ENCODE measurements around the gene OCRL. TPM values are rescaled to one million over a fixed set of nuclear protein-coding genes. Genes with fewer than 3 reads are reported as not detected.

Gene OCRL
- total and polyA plus RNA-seq, 2 donors from 2014 or later, result 9.4 to 20.0 TPM

- no peaks in the 10 kb centered on the region for H3K9me3 ChIP-seq (ENCODE audit: control insufficient read depth in 2 of 3, insufficient read depth in 1 of 3, low read length in 3 of 3)
- DNase-seq (no peak), FAIRE-seq (no peak)
- no peak overlapping the region for H3K9ac ChIP-seq (ENCODE audit: low read length in 3 of 3)
- intact Hi-C loops (cut with DNase I), result no loop called here
- H3K4me3 ChIP-seq (ENCODE audit: low read length in 3 of 3), result no peak overlapping the region
- no peak overlapping the region for H3K27ac ChIP-seq (ENCODE audit: low read depth in 2 of 2, low read length in 2 of 2)
- no peaks in the 10 kb centered on the region for H3K27me3 ChIP-seq (ENCODE audit: control insufficient read depth, insufficient read depth, low read length)
- H3K4me1 ChIP-seq (ENCODE audit: control insufficient read depth in 2 of 3, insufficient read depth in 2 of 3, low read depth in 1 of 3, low read length in 3 of 3), result no peaks in the 10 kb centered on the region
- TF ChIP-seq CTCF (IDR thresholded peaks at IDR 0.05; ENCODE audit: borderline replicate concordance, extremely low read depth, insufficient read depth), result no peak
- no peaks in the 10 kb centered on the region for H3K36me3 ChIP-seq (ENCODE audit: control insufficient read depth in 2 of 3, insufficient read depth in 3 of 3, low read length in 3 of 3)
Measured at GRCh38 chrX:129640737-129641136, 100.7 kb downstream of the OCRL start.

- no peak overlapping the region for H3K27ac ChIP-seq (ENCODE audit: low read depth in 2 of 2, low read length in 2 of 2)
- H3K27me3 ChIP-seq (ENCODE audit: control insufficient read depth, insufficient read depth, low read length), result no peaks in the 10 kb centered on the region
- no peaks in the 10 kb centered on the region for H3K9me3 ChIP-seq (ENCODE audit: control insufficient read depth in 2 of 3, insufficient read depth in 1 of 3, low read length in 3 of 3)
- no peak overlapping the region for H3K9ac ChIP-seq (ENCODE audit: low read length in 3 of 3)
- no peak for DNase-seq
- no peak for TF ChIP-seq CTCF (IDR thresholded peaks at IDR 0.05; ENCODE audit: borderline replicate concordance, extremely low read depth, insufficient read depth)
- H3K4me3 ChIP-seq (ENCODE audit: low read length in 3 of 3), result no peak overlapping the region
- intact Hi-C loops (cut with DNase I), result no loop called here
- FAIRE-seq, result no peak
- H3K36me3 ChIP-seq (ENCODE audit: control insufficient read depth in 2 of 3, insufficient read depth in 3 of 3, low read length in 3 of 3), result no peaks in the 10 kb centered on the region
- H3K4me1 ChIP-seq (ENCODE audit: control insufficient read depth in 2 of 3, insufficient read depth in 2 of 3, low read depth in 1 of 3, low read length in 3 of 3), result no peaks in the 10 kb centered on the region
Measured at GRCh38 chrX:129641469-129641868, 101.4 kb downstream of the OCRL start.

- Histone ChIP-seq H3K27ac (ENCODE audit: low read depth in 2 of 2, low read length in 2 of 2) (no peak overlapping the region), H3K9me3 (ENCODE audit: control insufficient read depth in 2 of 3, insufficient read depth in 1 of 3, low read length in 3 of 3) (no peaks in the 10 kb centered on the region), H3K9ac (ENCODE audit: low read length in 3 of 3) (no peak overlapping the region), H3K4me3 (ENCODE audit: low read length in 3 of 3) (no peak overlapping the region), H3K27me3 (ENCODE audit: control insufficient read depth, insufficient read depth, low read length) (no peaks in the 10 kb centered on the region), H3K4me1 (ENCODE audit: control insufficient read depth in 2 of 3, insufficient read depth in 2 of 3, low read depth in 1 of 3, low read length in 3 of 3) (no peaks in the 10 kb centered on the region), H3K36me3 (ENCODE audit: control insufficient read depth in 2 of 3, insufficient read depth in 3 of 3, low read length in 3 of 3) (no peaks in the 10 kb centered on the region)
- intact Hi-C loops (cut with DNase I), result no loop called here
- no peak for TF ChIP-seq CTCF (IDR thresholded peaks at IDR 0.05; ENCODE audit: borderline replicate concordance, extremely low read depth, insufficient read depth)
- FAIRE-seq (no peak), DNase-seq (no peak)
Measured at GRCh38 chrX:129641941-129642340, 101.9 kb downstream of the OCRL start.

Other genes with a start within 250 kb of the OCRL start
- gene SMARCA1, start 16.8 kb upstream of the OCRL start, total RNA-seq, result 34.7 TPM
- gene SMARCA1, start 16.8 kb upstream of the OCRL start, polyA plus RNA-seq (ENCODE audit: insufficient read depth, low read depth, low replicate concordance), result 20.0 TPM
- 0.31 TPM for gene APLN, start 114.7 kb downstream of the OCRL start, total RNA-seq
- gene APLN, start 114.7 kb downstream of the OCRL start, polyA plus RNA-seq (ENCODE audit: insufficient read depth, low read depth, low replicate concordance), result 9.9 TPM
- gene XPNPEP2, start 198.7 kb downstream of the OCRL start, total RNA-seq, result 2.0 TPM
- 78.6 TPM for gene XPNPEP2, start 198.7 kb downstream of the OCRL start, polyA plus RNA-seq (ENCODE audit: insufficient read depth, low read depth, low replicate concordance)
- 18.3 TPM for gene SASH3, start 239.7 kb downstream of the OCRL start, total RNA-seq
- gene SASH3, start 239.7 kb downstream of the OCRL start, polyA plus RNA-seq (ENCODE audit: insufficient read depth, low read depth, low replicate concordance), result 1.9 TPM

All from kidney (tissue), 14 donors.